Measurements from ENCODE around the gene TBPL2.
A peak's percentile ranks its signal among the peaks of the same experiment; 100 is the strongest.
"Not testable (repeated sequence)": the region's sequence is repeated elsewhere in the genome, so short reads cannot be mapped to it uniquely, and the experiment has no call there.

Gene TBPL2

GRCh38 chr14:55438066-55438683 lies 2.2 kb downstream of the TBPL2 start:
- no peak for DNase-seq (ENCODE audit: low read depth)

DNA sequence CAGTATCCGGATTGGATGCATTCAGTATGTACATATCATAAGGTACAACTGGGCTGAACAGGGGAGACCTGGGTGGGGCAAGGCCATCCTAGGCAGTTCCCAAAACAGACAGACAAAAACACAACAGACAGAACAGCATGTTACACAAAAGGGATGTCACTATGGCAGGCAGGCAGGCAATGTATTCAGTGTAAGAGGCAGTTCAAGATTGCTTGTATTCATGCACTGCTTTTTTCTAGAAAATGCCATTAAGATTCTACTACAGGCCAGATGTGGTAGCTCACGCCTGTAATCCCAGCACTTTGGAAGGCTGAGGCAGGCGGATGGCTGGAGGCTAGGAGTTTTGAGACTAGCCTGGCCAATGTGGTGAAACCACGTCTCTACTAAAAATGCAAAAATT lies 3.5 kb downstream of the TBPL2 start:
- no peak for DNase-seq (ENCODE audit: low read depth)

GRCh38 chr14:55436519-55436918 lies 3.9 kb downstream of the TBPL2 start:
- DNase-seq (ENCODE audit: low read depth): no peak

GRCh38 chr14:55434805-55435174 lies 5.6 kb downstream of the TBPL2 start:
- no peak for DNase-seq (ENCODE audit: low read depth)

DNA sequence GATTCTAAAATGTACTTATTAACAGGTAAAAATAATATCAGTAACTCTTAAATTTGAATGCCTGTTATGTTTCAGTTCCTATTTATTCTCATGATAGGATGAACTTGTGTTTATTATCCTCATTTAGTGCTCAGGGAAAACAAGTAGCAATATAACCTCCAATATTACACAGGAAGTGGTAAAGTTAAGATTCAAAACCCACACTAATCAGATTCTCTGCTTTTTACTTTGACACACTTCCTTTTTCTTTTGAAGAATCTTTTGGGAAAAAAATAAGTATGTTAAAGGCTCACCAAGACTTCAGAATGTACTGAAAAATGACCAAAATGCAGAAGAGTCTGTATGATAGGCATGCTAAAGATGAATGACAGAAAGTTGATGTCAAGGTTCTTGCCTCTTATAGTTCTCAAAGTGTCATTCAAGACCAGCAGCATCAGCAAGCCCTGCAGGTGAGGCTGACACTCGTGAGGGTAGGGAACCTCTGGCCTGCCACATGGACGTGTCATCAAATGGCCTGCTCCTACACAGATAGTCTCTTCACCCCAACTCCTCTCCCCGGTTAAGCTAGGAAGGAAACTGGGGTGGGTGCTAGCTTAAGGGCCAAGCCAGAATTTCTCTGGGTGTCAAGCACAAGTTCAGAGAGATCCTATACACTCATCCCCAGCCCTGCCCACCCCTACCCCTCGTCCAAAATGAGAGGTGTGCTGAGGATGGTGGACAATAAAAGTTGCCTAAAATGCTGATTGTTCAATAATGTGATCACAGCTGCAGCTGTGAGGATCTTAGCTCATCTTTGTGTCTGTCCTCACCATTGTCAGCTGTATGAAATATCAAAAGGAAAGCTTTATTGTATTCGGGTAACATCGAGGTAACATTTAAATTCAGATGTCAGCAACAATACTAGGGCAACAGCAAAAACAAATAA lies 6.3 kb downstream of the TBPL2 start:
- no peak for DNase-seq (ENCODE audit: low read depth)

DNA sequence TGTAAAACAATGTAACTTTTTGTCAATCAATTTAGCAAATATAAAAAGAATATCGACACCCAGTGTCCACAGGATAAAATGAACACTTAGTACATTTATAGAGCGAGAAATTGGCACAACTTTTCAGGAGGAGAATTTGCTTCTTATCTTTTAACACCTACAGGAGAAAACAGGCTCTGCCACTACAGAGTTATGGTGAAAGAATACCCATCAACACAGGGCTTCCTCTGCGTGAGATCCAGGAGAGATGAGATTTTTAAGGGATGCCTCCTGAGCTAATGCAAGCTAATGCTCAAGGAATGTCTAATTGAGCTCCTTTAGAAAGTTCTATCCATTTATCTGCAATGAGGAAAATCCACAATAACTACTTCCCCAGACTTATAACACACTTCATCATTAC lies 7.8 kb downstream of the TBPL2 start:
- no peak for DNase-seq (ENCODE audit: low read depth)

GRCh38 chr14:55430024-55430690 lies 10.3 kb downstream of the TBPL2 start:
- DNase-seq (ENCODE audit: low read depth): no peak

DNA sequence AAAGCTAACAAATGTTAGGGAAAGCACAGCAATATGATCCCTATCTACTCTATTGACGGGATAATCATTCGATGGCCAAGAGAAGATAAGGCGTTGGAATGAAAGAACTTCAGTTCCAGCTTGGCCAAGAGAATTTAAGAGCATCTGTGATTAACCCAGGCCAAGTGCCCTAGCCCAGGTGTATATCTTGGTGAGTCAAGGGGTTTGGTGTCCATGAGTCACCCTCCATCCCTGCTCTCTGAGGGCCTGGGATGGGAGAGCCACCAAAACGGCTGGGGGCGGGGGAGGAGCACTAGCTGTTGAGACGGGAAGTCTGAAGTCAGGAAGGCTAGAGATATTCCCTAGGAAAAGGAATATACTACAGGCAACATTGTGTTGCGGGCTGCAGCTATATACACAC lies 13.0 kb downstream of the TBPL2 start:
- DNase-seq (ENCODE audit: low read depth): no peak

DNA sequence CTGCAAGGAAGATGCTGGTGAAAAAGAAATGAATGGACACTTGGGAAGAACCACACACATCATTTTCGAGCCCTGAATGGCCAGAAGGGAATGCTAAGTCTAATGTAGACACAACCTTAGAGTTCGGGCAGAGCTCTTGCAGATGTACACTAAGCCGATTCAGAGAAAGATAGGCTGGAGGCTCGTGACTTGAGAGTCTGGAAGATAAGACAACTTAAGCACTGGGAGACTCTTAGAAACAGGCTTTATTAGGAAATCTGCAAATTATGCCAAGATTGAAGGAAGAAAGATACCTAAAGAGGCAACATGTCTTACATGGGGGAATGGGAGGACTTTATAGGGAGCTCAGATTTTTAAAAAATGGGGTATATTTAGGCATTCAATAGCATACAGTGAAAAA lies 13.5 kb downstream of the TBPL2 start:
- DNase-seq (ENCODE audit: low read depth): no peak

DNA sequence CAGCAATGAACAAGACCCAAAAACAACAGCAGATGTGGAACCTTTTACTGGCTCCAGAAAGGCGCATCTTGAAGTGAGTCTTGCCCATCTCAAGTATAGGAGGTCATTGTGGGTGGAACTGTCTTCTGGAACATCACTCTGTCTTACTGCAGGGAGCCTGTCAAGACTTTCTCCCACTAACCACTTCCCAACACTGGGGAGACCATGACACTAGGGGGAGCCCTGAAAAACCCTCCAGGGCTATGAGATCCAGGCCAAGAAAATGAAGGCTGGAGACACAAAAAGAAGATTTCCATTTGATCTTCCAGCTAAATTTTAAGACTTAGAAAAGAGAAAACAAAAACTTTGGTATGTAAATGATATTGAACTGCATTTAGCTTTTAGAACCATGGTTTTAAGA lies 15.3 kb downstream of the TBPL2 start:
- no peak for DNase-seq (ENCODE audit: low read depth)

- no peak for DNase-seq (ENCODE audit: low read depth)
Measured at GRCh38 chr14:55423969-55424368, 16.4 kb downstream of the TBPL2 start.

GRCh38 chr14:55422338-55422737 lies 18.1 kb downstream of the TBPL2 start:
- DNase-seq (ENCODE audit: low read depth): not testable (repeated sequence)

- no peak for DNase-seq (ENCODE audit: low read depth)
Measured at GRCh38 chr14:55419663-55420062, 20.8 kb downstream of the TBPL2 start.

DNA sequence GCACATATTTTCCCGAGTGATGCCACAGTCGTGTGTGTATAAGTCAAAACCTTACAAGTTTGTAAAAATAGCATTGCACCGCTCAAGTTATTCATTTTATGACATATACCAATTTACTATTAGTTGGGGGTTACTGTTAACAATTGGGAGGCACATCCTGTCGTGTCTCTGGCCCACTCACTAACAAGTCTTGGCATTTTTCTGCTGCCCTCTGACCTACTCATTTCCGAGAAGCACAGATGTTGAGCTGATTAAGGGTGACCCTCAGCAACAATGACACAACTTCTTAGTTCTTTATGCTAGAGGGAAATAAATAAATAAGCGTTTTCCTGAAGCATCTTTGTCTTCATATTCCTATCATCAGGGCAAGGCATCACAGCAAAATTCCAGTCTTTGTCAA lies 22.0 kb downstream of the TBPL2 start:
- no peak for DNase-seq (ENCODE audit: low read depth)

- no peak for DNase-seq (ENCODE audit: low read depth)
Measured at GRCh38 chr14:55417955-55418354, 22.5 kb downstream of the TBPL2 start.

DNA sequence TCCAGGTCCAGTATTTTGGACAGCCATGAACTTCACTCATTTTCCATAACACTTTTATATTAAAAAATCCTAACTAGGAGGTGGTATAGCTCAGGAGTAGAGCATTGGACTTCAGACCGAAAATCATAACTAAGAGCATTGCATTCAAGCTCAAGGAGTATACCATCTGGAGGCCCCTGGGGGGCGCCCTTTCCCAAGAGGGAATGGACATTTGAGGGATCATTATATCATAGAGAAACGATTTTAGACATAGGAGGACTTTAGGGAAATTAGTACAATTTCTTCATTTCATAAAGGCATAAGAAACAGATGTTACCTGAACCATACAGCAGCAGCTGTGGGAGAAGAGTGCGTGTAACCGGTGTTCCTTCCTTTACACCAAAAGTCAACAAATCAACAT lies 23.6 kb downstream of the TBPL2 start:
- no peak for DNase-seq (ENCODE audit: low read depth)

- DNase-seq (ENCODE audit: low read depth): no peak
Measured at GRCh38 chr14:55414551-55414950, 25.9 kb downstream of the TBPL2 start.

- DNase-seq (ENCODE audit: low read depth): no peak
Measured at GRCh38 chr14:55412676-55413075, 27.7 kb downstream of the TBPL2 start.

DNA sequence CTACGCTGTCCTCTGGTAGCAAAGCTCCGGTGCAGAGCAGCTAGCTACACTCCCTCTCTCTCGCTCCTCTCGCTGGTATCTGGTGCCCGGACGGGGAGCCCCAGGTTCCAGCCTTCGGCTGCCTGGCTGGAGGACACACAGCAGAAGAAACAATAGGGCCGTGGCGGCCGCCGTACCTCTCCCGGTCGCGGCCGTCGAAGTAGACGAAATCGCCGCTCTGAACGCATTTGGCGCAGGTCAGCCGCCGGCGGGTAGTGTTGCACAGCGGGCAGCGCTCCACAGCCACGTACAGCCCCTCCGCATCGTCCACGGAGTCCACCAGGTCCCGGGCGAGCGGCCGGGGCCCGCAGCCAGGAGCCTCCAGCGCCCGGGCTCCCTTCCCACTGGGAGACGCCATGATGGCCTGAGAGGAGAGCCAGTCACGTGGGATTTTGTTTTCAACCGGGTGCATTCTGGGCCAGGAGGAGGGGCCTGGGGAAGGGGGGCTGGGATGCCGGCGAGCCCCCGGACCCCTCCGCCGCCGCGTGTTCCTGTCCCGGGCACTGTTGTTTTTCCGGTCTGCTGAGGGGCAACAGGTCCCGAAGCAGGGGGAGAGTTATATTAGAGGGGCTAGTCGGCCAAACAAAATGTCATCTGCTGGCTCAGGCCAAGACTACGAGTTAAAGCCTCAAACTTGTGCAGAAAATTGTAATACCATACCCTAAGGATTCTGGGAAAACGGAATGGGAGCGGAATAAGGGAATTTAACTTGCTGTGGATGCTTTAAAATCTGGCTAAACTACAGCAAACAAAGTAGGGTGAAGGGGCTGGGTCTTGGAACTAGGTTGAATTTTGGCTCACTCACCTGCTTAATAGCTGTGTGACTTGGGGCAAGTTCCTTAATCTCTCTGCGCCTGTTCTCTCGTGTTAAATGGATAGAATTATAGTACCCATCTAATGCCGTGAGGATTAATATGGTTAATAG lies 28.7 kb downstream of the TBPL2 start, which contains the start of gene ATG14:
ATG14 (minus strand) TSS at position 405 of the 964 bp plus-strand sequence; CDS start at position 397, 8 bp downstream.
- DNase-seq (ENCODE audit: low read depth): peak; percentile 68

- no peak for DNase-seq (ENCODE audit: low read depth)
Measured at GRCh38 chr14:55410876-55411275, 29.5 kb downstream of the TBPL2 start.

DNA sequence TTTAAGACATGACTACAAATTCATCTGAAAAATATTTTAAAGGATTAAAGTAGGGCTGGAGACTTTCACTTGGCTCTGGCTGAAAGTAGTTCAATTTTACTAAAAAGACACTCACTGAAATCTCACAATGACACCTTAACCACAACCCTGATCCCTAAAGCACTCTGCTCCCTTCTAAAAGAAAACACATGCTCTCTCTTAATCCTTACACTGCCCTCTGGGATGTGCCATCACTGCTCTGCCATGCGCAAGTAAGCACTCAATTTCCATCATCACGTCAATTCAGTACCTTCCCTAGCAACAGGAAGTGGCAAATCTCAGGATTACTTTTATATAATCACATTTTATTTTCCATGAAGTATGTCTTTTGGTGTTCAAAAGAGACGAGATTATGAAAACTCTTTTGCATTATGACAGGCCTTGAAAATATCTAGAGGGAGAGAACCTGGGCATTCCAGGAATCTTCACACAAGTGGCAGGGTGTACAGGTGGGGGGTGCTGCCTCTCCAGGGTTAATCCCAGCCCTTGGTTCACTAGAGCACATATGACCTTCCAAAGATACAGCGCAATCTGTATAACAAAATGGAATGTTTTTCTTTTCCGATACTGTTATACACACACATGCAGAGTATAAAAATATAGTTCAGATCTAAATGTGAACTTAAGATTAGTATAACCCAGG lies 36.1 kb downstream of the TBPL2 start:
- DNase-seq (ENCODE audit: low read depth): no peak

Measured in stimulated activated CD8-positive, alpha-beta memory T cell treated with anti-CD3 and anti-CD28 coated beads, Interleukin-4, amount 100 ng/mL, for 24 hours (primary cell).